ENCODE results near the gene LHX3. TPM values are rescaled to one million over a fixed set of nuclear protein-coding genes. Genes with fewer than 3 reads are reported as not detected.
"Not testable (repeated sequence)": the region's sequence is repeated elsewhere in the genome, so short reads cannot be mapped to it uniquely, and the experiment has no call there.

Gene LHX3
- total and polyA plus RNA-seq, 4 experiments from 2014 or later = not detected

GRCh38 chr9:136152931-136153330 lies 52.0 kb downstream of the LHX3 start:
- H3K4me3 ChIP-seq (ENCODE audit: low read length in 2 of 2) = no peak overlapping the region
- Mint-ChIP-seq H3K27me3 (peaks cover 5 to 12% of the 10 kb centered on the region in 2 donors), H3K9me3 (no peaks in the 10 kb centered on the region), H3K4me1 (no peaks in the 10 kb centered on the region), H3K36me3 (no peaks in the 10 kb centered on the region), H3K4me3 (no peak overlapping the region), H3K27ac (no peak overlapping the region)
- ChIA-PET CTCF (ENCODE audit: partially characterized antibody) (no interaction called here), POLR2A (ENCODE audit: partially characterized antibody) (no interaction called here)
- H3K9me3 ChIP-seq (ENCODE audit: control insufficient read depth in 1 of 2, low read length in 2 of 2) = no peaks in the 10 kb centered on the region
- no peaks in the 10 kb centered on the region for H3K36me3 ChIP-seq (ENCODE audit: insufficient read depth, low read length)
- no peaks in the 10 kb centered on the region for H3K27me3 ChIP-seq (ENCODE audit: insufficient read depth, low read length)
- H3K27ac ChIP-seq (ENCODE audit: low read depth, low read length) = no peak overlapping the region
- H3K4me1 ChIP-seq (ENCODE audit: insufficient read depth, low read length) = no peaks in the 10 kb centered on the region
- intact Hi-C loops (cut with micrococcal nuclease) = no loop called here
- DNase-seq = no peak

- no peak for DNase-seq
- H3K27me3 Mint-ChIP-seq = peaks cover 4 to 12% of the 10 kb centered on the region in 2 donors
- no peaks in the 10 kb centered on the region for H3K9me3 Mint-ChIP-seq
- H3K4me3 ChIP-seq (ENCODE audit: low read length in 2 of 2) = no peak overlapping the region
- no peaks in the 10 kb centered on the region for H3K36me3 Mint-ChIP-seq
- H3K4me1 Mint-ChIP-seq = no peaks in the 10 kb centered on the region
- no peaks in the 10 kb centered on the region for H3K36me3 ChIP-seq (ENCODE audit: insufficient read depth, low read length)
- ChIA-PET CTCF (ENCODE audit: partially characterized antibody) (no interaction called here), POLR2A (ENCODE audit: partially characterized antibody) (no interaction called here)
- H3K27ac Mint-ChIP-seq = no peak overlapping the region
- H3K4me1 ChIP-seq (ENCODE audit: insufficient read depth, low read length) = no peaks in the 10 kb centered on the region
- H3K27ac ChIP-seq (ENCODE audit: low read depth, low read length) = no peak overlapping the region
- H3K4me3 Mint-ChIP-seq = no peak overlapping the region
- H3K27me3 ChIP-seq (ENCODE audit: insufficient read depth, low read length) = no peaks in the 10 kb centered on the region
- H3K9me3 ChIP-seq (ENCODE audit: control insufficient read depth in 1 of 2, low read length in 2 of 2) = no peaks in the 10 kb centered on the region
- intact Hi-C loops (cut with micrococcal nuclease) = no loop called here
These were observed 52.4 kb downstream of the LHX3 start for GRCh38 chr9:136152543-136152866.

GRCh38 chr9:136151848-136152542 lies 52.9 kb downstream of the LHX3 start:
- ChIA-PET CTCF (ENCODE audit: partially characterized antibody) (interaction anchor here (0.8 kb wide), 1 partner anchor 13 kb away, joined by 3 read pairs; no protein-coding TSS in a partner anchor), POLR2A (ENCODE audit: partially characterized antibody) (no interaction called here)
- Mint-ChIP-seq H3K4me3 (no peak overlapping the region), H3K4me1 (no peaks in the 10 kb centered on the region), H3K27me3 (peaks cover 3 to 11% of the 10 kb centered on the region in 2 donors), H3K27ac (peak overlapping the region in 1 of 7 donors; percentile 30), H3K9me3 (no peaks in the 10 kb centered on the region), H3K36me3 (no peaks in the 10 kb centered on the region)
- H3K27me3 ChIP-seq (ENCODE audit: insufficient read depth, low read length) = no peaks in the 10 kb centered on the region
- DNase-seq = no peak
- intact Hi-C loops (cut with micrococcal nuclease) = no loop called here
- H3K9me3 ChIP-seq (ENCODE audit: control insufficient read depth in 1 of 2, low read length in 2 of 2) = no peaks in the 10 kb centered on the region
- H3K27ac ChIP-seq (ENCODE audit: low read depth, low read length) = no peak overlapping the region
- H3K4me3 ChIP-seq (ENCODE audit: low read length in 2 of 2) = no peak overlapping the region
- H3K36me3 ChIP-seq (ENCODE audit: insufficient read depth, low read length) = no peaks in the 10 kb centered on the region
- no peaks in the 10 kb centered on the region for H3K4me1 ChIP-seq (ENCODE audit: insufficient read depth, low read length)

- H3K27me3 Mint-ChIP-seq = peaks cover 7 to 12% of the 10 kb centered on the region in 2 donors
- H3K27ac ChIP-seq (ENCODE audit: low read depth, low read length) = no peak overlapping the region
- no peak for DNase-seq
- H3K4me3 Mint-ChIP-seq = no peak overlapping the region
- H3K9me3 Mint-ChIP-seq = no peaks in the 10 kb centered on the region
- H3K27me3 ChIP-seq (ENCODE audit: insufficient read depth, low read length) = no peaks in the 10 kb centered on the region
- H3K4me1 Mint-ChIP-seq = no peaks in the 10 kb centered on the region
- no peaks in the 10 kb centered on the region for H3K36me3 ChIP-seq (ENCODE audit: insufficient read depth, low read length)
- ChIA-PET POLR2A (ENCODE audit: partially characterized antibody) (no interaction called here), CTCF (ENCODE audit: partially characterized antibody) (interaction anchor here (0.8 kb wide), 1 partner anchor 12 kb away, joined by 3 read pairs; no protein-coding TSS in a partner anchor)
- intact Hi-C loops (cut with micrococcal nuclease) = no loop called here
- no peaks in the 10 kb centered on the region for H3K4me1 ChIP-seq (ENCODE audit: insufficient read depth, low read length)
- no peak overlapping the region for H3K4me3 ChIP-seq (ENCODE audit: low read length in 2 of 2)
- H3K36me3 Mint-ChIP-seq = no peaks in the 10 kb centered on the region
- H3K9me3 ChIP-seq (ENCODE audit: control insufficient read depth in 1 of 2, low read length in 2 of 2) = no peaks in the 10 kb centered on the region
- H3K27ac Mint-ChIP-seq = peak overlapping the region in 1 of 7 donors; percentile 30
These were observed 53.6 kb downstream of the LHX3 start for GRCh38 chr9:136151214-136151804.

- DNase-seq; H3K4me3 ChIP-seq (ENCODE audit: low read length in 2 of 2); H3K36me3 Mint-ChIP-seq; CTCF ChIA-PET (ENCODE audit: partially characterized antibody); H3K27ac Mint-ChIP-seq; H3K9me3 ChIP-seq (ENCODE audit: control insufficient read depth in 1 of 2, low read length in 2 of 2); H3K4me1 ChIP-seq (ENCODE audit: insufficient read depth, low read length); H3K4me1 Mint-ChIP-seq; intact Hi-C loops (cut with micrococcal nuclease); H3K27ac ChIP-seq (ENCODE audit: low read depth, low read length); H3K27me3 ChIP-seq (ENCODE audit: insufficient read depth, low read length); H3K9me3 Mint-ChIP-seq; H3K36me3 ChIP-seq (ENCODE audit: insufficient read depth, low read length); POLR2A ChIA-PET (ENCODE audit: partially characterized antibody); H3K4me3 Mint-ChIP-seq: not testable (repeated sequence)
- peaks cover 10 to 18% of the 10 kb centered on the region in 2 donors for H3K27me3 Mint-ChIP-seq
These were observed 54.2 kb downstream of the LHX3 start for GRCh38 chr9:136150664-136151213.

GRCh38 chr9:136149853-136150252 lies 55.1 kb downstream of the LHX3 start:
- no peak for DNase-seq
- H3K27me3 ChIP-seq (ENCODE audit: insufficient read depth, low read length) = no peaks in the 10 kb centered on the region
- H3K4me1 Mint-ChIP-seq = no peaks in the 10 kb centered on the region
- ChIA-PET POLR2A (ENCODE audit: partially characterized antibody) (no interaction called here), CTCF (ENCODE audit: partially characterized antibody) (no interaction called here)
- no peak overlapping the region for H3K4me3 Mint-ChIP-seq
- H3K36me3 Mint-ChIP-seq = no peaks in the 10 kb centered on the region
- peaks cover 11% of the 10 kb centered on the region in 2 donors for H3K27me3 Mint-ChIP-seq
- no peaks in the 10 kb centered on the region for H3K9me3 Mint-ChIP-seq
- no peak overlapping the region for H3K27ac ChIP-seq (ENCODE audit: low read depth, low read length)
- H3K27ac Mint-ChIP-seq = no peak overlapping the region
- no peaks in the 10 kb centered on the region for H3K4me1 ChIP-seq (ENCODE audit: insufficient read depth, low read length)
- H3K4me3 ChIP-seq (ENCODE audit: low read length in 2 of 2) = no peak overlapping the region
- H3K9me3 ChIP-seq (ENCODE audit: control insufficient read depth in 1 of 2, low read length in 2 of 2) = no peaks in the 10 kb centered on the region
- no peaks in the 10 kb centered on the region for H3K36me3 ChIP-seq (ENCODE audit: insufficient read depth, low read length)
- intact Hi-C loops (cut with micrococcal nuclease) = no loop called here

GRCh38 chr9:136149337-136149736 lies 55.6 kb downstream of the LHX3 start:
- no peaks in the 10 kb centered on the region for H3K4me1 ChIP-seq (ENCODE audit: insufficient read depth, low read length)
- H3K4me3 Mint-ChIP-seq = no peak overlapping the region
- H3K9me3 ChIP-seq (ENCODE audit: control insufficient read depth in 1 of 2, low read length in 2 of 2) = no peaks in the 10 kb centered on the region
- no peak overlapping the region for H3K27ac Mint-ChIP-seq
- intact Hi-C loops (cut with micrococcal nuclease) = no loop called here
- no peak overlapping the region for H3K4me3 ChIP-seq (ENCODE audit: low read length in 2 of 2)
- no peaks in the 10 kb centered on the region for H3K27me3 ChIP-seq (ENCODE audit: insufficient read depth, low read length)
- no peaks in the 10 kb centered on the region for H3K36me3 Mint-ChIP-seq
- no peak for DNase-seq
- H3K4me1 Mint-ChIP-seq = no peaks in the 10 kb centered on the region
- ChIA-PET POLR2A (ENCODE audit: partially characterized antibody) (no interaction called here), CTCF (ENCODE audit: partially characterized antibody) (no interaction called here)
- no peaks in the 10 kb centered on the region for H3K36me3 ChIP-seq (ENCODE audit: insufficient read depth, low read length)
- no peak overlapping the region for H3K27ac ChIP-seq (ENCODE audit: low read depth, low read length)
- H3K9me3 Mint-ChIP-seq = no peaks in the 10 kb centered on the region
- H3K27me3 Mint-ChIP-seq = peaks cover 11 to 13% of the 10 kb centered on the region in 2 donors

All from CD4-positive, alpha-beta memory T cell (primary cell).